ENCODE measurements around the gene C1QL4. TPM values are rescaled to one million over a fixed set of nuclear protein-coding genes. Genes with fewer than 3 reads are reported as not detected.

The C1QL4 gene
- total and polyA plus RNA-seq, 2 of the 8 experiments (the other 6 are each of a cell fraction or from before 2014, with no cell fraction given), result 0.28 to 0.63 TPM

- TF ChIP-seq, protein P1, sequence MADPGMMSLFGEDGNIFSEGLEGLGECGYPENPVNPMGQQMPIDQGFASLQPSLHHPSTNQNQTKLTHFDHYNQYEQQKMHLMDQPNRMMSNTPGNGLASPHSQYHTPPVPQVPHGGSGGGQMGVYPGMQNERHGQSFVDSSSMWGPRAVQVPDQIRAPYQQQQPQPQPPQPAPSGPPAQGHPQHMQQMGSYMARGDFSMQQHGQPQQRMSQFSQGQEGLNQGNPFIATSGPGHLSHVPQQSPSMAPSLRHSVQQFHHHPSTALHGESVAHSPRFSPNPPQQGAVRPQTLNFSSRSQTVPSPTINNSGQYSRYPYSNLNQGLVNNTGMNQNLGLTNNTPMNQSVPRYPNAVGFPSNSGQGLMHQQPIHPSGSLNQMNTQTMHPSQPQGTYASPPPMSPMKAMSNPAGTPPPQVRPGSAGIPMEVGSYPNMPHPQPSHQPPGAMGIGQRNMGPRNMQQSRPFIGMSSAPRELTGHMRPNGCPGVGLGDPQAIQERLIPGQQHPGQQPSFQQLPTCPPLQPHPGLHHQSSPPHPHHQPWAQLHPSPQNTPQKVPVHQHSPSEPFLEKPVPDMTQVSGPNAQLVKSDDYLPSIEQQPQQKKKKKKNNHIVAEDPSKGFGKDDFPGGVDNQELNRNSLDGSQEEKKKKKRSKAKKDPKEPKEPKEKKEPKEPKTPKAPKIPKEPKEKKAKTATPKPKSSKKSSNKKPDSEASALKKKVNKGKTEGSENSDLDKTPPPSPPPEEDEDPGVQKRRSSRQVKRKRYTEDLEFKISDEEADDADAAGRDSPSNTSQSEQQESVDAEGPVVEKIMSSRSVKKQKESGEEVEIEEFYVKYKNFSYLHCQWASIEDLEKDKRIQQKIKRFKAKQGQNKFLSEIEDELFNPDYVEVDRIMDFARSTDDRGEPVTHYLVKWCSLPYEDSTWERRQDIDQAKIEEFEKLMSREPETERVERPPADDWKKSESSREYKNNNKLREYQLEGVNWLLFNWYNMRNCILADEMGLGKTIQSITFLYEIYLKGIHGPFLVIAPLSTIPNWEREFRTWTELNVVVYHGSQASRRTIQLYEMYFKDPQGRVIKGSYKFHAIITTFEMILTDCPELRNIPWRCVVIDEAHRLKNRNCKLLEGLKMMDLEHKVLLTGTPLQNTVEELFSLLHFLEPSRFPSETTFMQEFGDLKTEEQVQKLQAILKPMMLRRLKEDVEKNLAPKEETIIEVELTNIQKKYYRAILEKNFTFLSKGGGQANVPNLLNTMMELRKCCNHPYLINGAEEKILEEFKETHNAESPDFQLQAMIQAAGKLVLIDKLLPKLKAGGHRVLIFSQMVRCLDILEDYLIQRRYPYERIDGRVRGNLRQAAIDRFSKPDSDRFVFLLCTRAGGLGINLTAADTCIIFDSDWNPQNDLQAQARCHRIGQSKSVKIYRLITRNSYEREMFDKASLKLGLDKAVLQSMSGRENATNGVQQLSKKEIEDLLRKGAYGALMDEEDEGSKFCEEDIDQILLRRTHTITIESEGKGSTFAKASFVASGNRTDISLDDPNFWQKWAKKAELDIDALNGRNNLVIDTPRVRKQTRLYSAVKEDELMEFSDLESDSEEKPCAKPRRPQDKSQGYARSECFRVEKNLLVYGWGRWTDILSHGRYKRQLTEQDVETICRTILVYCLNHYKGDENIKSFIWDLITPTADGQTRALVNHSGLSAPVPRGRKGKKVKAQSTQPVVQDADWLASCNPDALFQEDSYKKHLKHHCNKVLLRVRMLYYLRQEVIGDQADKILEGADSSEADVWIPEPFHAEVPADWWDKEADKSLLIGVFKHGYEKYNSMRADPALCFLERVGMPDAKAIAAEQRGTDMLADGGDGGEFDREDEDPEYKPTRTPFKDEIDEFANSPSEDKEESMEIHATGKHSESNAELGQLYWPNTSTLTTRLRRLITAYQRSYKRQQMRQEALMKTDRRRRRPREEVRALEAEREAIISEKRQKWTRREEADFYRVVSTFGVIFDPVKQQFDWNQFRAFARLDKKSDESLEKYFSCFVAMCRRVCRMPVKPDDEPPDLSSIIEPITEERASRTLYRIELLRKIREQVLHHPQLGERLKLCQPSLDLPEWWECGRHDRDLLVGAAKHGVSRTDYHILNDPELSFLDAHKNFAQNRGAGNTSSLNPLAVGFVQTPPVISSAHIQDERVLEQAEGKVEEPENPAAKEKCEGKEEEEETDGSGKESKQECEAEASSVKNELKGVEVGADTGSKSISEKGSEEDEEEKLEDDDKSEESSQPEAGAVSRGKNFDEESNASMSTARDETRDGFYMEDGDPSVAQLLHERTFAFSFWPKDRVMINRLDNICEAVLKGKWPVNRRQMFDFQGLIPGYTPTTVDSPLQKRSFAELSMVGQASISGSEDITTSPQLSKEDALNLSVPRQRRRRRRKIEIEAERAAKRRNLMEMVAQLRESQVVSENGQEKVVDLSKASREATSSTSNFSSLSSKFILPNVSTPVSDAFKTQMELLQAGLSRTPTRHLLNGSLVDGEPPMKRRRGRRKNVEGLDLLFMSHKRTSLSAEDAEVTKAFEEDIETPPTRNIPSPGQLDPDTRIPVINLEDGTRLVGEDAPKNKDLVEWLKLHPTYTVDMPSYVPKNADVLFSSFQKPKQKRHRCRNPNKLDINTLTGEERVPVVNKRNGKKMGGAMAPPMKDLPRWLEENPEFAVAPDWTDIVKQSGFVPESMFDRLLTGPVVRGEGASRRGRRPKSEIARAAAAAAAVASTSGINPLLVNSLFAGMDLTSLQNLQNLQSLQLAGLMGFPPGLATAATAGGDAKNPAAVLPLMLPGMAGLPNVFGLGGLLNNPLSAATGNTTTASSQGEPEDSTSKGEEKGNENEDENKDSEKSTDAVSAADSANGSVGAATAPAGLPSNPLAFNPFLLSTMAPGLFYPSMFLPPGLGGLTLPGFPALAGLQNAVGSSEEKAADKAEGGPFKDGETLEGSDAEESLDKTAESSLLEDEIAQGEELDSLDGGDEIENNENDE (IDR thresholded peaks at IDR 0.05; ENCODE audit: insufficient replicate concordance, low read length), result no peak
- TF ChIP-seq RAD21 (IDR thresholded peaks at IDR 0.05 in 1 of 2, conservative IDR thresholded peaks at IDR 0.05 in 1 of 2; ENCODE audit: low read depth in 2 of 2, low read length in 2 of 2) (no peak), CREB1 (IDR thresholded peaks at IDR 0.05) (no peak)
Measured at GRCh38 chr12:49292729-49293055, 44.3 kb downstream of the C1QL4 start (continued).

Data from H1 (cell line).